ENCODE results near the gene AK9.
"Not testable (repeated sequence)": the region's sequence is repeated elsewhere in the genome, so short reads cannot be mapped to it uniquely, and the experiment has no call there.

Gene AK9

GRCh38 chr6:109611502-109611901 lies 79.5 kb downstream of the AK9 start:
- DNase-seq: no peak

DNA sequence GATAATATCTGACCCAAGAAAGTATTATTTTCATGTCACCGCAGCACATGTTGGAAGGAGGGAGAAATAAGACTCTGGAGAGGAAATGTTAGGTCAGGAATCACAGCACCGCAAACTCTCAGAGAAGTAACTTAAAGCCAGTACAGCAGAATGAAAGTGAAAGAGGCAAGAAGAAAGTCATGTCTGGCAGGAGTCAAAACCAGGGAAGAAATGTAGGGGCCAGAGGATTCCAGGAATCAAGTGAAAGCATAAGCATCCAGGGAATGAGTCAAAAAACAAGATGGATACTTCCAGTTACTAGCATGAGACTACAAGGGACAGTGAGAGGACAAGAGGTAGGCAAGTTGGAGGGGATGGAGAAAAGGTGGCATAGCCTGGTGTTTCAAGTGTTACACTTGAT lies 80.4 kb downstream of the AK9 start:
- no peak for DNase-seq

DNA sequence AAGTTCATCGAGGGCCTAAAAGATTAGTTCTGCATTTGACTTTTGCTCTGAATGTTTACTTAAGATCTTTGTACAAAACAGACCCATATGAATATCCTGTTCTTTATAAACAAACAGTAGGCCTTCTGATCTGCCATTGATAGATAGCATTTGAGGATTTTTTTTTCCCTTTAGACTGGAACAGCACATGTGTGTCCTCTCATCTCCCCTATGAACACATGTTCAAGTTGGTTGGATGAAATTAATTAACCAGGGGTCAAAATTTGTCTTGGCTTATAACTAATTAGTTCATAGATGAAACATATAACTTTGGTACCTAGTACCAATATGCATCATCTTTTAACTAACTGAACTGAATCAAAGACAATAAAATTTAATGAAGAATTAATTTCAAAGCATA lies 81.3 kb downstream of the AK9 start:
- no peak for DNase-seq

GRCh38 chr6:109606359-109606758 lies 84.6 kb downstream of the AK9 start:
- DNase-seq: no peak

- DNase-seq: peak in 1 of 2 experiments; percentile 18
Observed at GRCh38 chr6:109595998-109596397, 95.0 kb downstream of the AK9 start.

- DNase-seq: no peak
Observed at GRCh38 chr6:109580519-109580918, 110.5 kb downstream of the AK9 start.

DNA sequence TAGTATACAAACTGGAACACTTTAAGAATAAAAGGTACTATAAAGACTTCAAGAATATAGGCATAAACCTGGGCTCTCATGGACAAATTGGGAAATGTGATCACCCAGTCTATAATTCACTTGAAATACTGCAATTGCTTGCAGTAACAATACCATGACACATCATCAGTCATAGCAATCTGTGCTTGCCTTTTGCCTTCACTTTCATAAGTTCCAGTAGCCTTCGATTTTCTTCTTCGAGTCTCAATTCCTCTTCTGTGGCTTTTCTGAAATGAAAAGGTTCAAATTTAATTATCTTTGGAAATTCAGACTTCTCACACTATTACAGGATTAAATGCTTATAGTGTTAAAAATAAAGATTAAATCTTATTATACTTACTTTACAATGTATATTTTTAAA lies 111.6 kb downstream of the AK9 start:
- DNase-seq: no peak

GRCh38 chr6:109569901-109570300 lies 121.1 kb downstream of the AK9 start:
- DNase-seq: not testable (repeated sequence)

DNA sequence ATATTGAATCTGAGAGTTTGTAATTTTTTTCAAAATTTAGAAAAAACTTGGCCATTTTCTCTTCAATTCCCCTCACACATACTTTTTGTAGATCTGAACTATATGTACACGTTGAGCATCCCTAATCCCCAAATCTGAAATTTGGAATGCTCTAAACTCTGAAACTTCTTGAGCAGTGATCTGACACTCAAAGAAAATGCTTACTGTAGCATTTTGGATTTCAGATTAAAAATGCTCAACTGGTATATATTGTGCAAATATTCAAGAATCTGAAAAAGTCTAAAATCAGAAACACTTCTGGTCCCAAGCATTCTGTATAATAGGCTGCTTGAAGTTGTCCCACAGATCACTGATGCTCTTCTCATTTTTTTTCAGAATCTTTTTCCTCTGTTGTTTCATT lies 129.2 kb downstream of the AK9 start:
- DNase-seq: no peak

DNA sequence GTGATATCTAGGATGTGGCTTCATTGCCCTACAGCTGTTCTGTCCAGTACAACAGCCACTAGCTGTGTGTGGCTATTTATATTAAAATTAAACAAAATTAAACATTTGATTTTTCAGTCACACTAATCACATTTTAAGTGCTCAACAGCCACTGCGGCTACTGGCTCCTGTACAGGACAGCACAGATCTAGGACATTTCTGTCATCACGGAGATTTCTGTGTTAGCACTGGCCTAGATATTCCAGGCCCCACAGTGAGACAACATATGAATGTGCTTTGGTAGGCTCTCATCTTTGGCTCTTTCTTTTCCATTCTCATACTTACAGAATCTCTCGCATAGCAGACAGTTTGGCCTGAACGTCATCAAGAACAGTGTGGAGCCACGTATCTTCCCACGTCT lies 159.6 kb downstream of the AK9 start:
- DNase-seq: no peak

DNA sequence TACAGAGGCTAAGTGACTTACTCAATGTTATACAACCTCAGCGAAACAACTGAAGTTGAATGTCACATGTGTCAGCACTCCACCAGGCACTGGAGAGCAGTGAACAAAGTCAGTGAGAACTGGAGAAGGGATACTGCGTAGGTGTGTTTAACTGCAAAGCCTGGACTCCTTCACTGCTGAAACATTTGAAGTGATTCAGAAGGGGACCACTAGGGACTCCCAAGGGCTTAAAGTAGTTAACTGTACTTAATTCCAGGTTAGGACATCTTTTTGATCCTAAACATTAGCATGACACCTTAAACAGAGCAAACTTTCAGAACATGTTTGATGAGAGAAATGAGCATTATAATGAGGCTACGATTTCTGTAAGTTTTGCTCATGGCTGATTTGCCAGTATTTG lies 163.0 kb downstream of the AK9 start:
- no peak for DNase-seq

GRCh38 chr6:109526905-109527628 lies 163.9 kb downstream of the AK9 start:
- peak; percentile 55 to 56 for DNase-seq

DNA sequence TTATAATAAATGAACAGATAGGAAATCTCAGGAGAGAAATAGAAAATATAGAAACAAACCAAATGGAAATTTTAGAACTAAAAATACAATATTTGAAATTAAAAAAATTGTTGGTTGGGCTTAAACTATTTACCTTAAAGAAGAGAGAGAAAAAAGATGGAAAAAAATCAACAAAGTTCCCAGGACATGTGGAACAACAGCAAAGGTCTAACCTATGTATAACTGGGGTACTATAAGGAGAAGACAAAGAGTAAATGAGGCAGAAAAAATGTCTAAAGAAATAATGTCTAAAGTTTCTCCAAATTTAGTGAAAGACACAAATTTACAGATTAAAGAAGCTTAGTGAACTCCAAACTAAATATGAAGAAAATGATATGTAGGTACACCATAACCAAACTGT lies 166.9 kb downstream of the AK9 start:
- no peak for DNase-seq

- no peak for DNase-seq
Observed at GRCh38 chr6:109523478-109523877, 167.5 kb downstream of the AK9 start.

DNA sequence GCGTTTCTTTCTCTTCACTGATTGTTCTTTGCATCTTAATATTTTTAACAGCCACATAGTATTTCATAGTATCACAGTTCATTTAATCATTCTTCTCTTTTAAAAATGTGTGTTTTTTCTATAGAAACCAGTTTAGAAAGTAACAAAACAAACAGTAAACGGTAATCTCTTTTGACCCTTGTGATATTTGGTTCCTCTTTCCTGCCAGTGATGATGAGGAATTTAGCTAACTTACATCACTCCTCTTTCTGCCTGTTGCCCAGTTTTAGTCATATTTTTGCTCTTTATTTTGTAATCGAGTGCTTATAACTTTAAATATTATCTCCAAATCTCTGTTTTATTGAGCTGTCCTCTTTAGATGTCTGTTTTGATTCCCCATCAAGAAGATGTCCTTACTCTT lies 169.9 kb downstream of the AK9 start:
- no peak for DNase-seq

- not testable (repeated sequence) for DNase-seq
Observed at GRCh38 chr6:109519647-109520046, 171.4 kb downstream of the AK9 start.

DNA sequence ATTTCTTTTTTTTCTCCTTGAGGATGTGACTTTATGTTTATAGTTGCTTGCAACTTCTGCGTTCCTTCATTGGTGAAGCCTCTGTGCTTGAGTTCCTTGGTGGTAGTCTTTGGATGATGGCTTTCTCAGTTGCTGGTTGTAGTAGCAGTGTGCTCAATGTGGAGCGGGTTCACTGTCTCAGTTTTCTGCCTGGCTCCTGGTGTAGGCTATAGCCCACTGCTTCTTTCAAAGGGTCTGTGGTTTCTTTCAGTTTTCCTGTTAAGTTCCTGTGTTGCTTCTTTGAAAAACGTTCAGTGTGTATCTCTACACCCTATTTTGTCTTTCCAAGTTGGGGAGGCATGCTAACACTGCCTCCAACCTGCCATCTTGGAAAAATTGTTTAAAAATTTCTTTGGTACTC lies 174.1 kb downstream of the AK9 start:
- no peak for DNase-seq

- DNase-seq: no peak
Observed at GRCh38 chr6:109515781-109516409, 175.1 kb downstream of the AK9 start.

GRCh38 chr6:109514946-109515345 lies 176.1 kb downstream of the AK9 start:
- no peak for DNase-seq

- no peak for DNase-seq
Observed at GRCh38 chr6:109513571-109514071, 177.4 kb downstream of the AK9 start.

DNA sequence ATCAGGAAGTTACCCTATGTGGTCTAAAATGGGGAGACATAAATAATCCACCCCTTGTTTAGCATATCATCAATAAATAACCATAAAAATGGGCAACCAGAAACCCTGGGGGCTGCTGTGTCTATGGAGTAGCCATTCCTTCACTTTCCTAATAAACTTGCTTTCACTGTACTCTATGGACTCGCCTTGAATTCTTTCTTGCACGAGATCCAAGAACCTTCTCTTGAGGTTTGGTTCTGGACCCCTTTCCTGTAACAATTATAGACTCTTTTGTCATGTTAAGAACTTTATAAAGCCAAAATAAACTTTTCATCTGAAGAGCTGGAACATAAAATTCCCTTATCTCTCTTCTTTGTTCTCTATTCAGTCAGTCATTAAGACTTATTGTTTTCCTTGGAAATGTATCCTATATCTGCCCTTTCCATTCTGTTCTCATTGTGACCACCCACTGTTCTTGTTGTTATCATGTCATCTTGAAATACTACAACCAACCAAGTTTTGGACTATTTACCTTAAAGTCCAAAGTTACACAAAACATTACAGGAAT lies 178.7 kb downstream of the AK9 start:
- DNase-seq: no peak

DNA sequence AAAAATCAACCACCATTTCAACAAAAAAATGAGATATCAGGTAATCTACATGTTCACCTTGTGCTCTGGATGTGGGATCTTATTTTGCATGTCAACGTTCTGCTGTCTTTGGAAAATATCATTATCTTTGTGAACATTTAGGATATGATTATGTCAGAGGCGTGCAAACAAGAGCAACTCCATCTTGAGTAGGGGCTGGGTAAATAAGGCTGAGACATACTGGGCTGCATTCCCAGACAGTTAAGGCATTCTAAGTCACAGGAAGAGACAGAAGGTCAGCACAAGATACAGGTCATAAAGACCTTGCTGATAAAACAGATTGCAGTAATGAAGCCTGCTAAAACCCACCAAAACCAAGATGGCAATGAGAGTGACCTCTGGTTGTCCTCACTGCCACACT lies 179.2 kb downstream of the AK9 start:
- DNase-seq: no peak

DNA sequence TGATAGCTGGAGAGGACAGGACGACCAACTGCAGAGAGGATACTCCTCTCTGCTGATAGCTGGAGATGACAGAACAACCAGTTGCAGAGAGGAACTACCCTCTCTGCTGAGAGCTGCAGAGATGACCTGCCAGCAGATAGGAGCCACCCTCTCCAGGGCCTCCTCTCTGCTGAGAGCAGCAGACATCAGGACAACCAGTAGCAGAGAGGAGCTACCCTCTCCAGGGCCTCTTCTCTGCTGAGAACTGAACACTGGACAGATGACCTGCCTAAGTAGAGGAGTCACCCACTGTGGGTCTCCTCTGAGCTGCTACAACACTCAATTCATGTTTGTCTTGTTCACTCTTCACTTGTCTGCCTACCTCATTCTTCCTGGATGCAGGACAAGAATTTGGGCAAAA lies 180.6 kb downstream of the AK9 start:
- DNase-seq: no peak

DNA sequence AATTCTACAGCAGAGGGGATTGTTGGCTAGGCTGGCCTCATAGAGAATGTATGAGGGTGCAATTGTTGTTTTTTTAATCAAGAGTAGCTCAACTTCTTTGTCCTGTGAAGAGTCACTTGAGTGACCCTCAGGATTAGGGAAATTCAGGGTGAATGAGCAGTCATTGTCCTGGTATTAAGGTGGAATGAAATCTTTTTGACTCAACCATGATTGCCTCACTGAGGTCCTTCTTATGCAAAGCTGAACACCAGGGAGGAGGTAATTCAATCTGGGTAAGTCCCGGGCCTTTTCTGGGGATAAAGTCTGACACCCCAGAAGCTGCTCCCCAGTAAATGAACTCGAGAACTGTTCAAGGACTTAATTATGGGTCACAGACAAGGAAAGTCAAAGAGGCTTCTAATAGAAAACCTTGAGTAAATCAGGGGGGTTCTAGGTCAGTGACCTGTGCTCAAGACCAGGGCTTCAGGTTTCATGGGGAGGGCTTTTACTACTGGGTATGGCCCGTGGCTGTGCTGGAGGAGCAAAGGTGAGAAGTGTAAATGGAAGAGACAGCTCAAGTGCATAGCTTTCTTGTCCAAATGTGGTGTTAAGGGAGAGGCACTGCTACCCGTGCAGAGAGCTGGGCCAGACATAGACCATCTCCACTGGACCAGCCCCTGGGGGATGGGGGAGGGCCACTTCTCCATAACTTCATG lies 182.7 kb downstream of the AK9 start:
- DNase-seq: no peak
